Caco-2 (cell line): ENCODE results near the gene VAT1L. TPM values are rescaled to one million over a fixed set of nuclear protein-coding genes. Genes with fewer than 3 reads are reported as not detected.

Experiments
- BruUV-seq: library from RNA; stranded (reverse); fragments of 400-500 nt; replicated peaks from 2 replicates; lab custom pipeline; 2021; lab: Mats Ljungman, UMichigan
- CTCF ChIA-PET: fragments of 300-600 bp; sonication (Branson Sonifier 250); formaldehyde crosslinking; loops from one replicate; lab custom pipeline; 2022; ENCODE audit warnings: antibody characterized with exemption; lab: Charles Lee
- POLR2A ChIA-PET: fragments of 300-600 bp; sonication (Branson Sonifier 250); formaldehyde crosslinking; loops from one replicate; lab custom pipeline; 2022; ENCODE audit warnings: antibody characterized with exemption; lab: Charles Lee
- DNase-seq, 2 experiments: peaks; one replicate each; pipeline versions ENCODE4 v3.0.0 to v3.0.0-alpha.2; 2020 to 2022
- H3K27me3 ChIP-seq: replicated peaks from 2 replicates; pipeline ENCODE4 v1.6.0; 2011; ENCODE audit warnings: low read length; ENCODE audit not compliant: control insufficient read depth, insufficient read depth
- H3K36me3 ChIP-seq: 2 replicates; pipeline ENCODE4 v1.5.1; 2011; ENCODE audit warnings: low read length; ENCODE audit not compliant: control insufficient read depth, insufficient read depth
- H3K4me1 ChIP-seq: fragments of 250-450 bp; sonication (Bioruptor Pico); 2 replicates; pipeline ENCODE4 v1.5.1; 2020; ENCODE audit warnings: mild to moderate bottlenecking
- H3K4me3 ChIP-seq: 2 replicates; pipeline ENCODE4 v1.5.1; 2011; ENCODE audit warnings: low read depth, mild to moderate bottlenecking, control low read depth, low read length
- H3K9me3 ChIP-seq: fragments of 250-450 bp; sonication (Bioruptor Pico); 2 replicates; pipeline ENCODE4 v1.5.1; 2020; ENCODE audit warnings: mild to moderate bottlenecking, moderate library complexity
- H3K27ac Mint-ChIP-seq: one replicate; pipeline ENCODE4 v1.8.0; 2022; ENCODE audit warnings: mixed read lengths; ENCODE audit not compliant: unreplicated experiment
- H3K27me3 Mint-ChIP-seq: one replicate; pipeline ENCODE4 v1.8.0; 2022; ENCODE audit warnings: mixed read lengths; ENCODE audit not compliant: insufficient read depth, unreplicated experiment
- H3K36me3 Mint-ChIP-seq: one replicate; pipeline ENCODE4 v1.8.0; 2022; ENCODE audit warnings: mild to moderate bottlenecking, mixed read lengths; ENCODE audit not compliant: insufficient read depth, unreplicated experiment
- H3K4me1 Mint-ChIP-seq: one replicate; pipeline ENCODE4 v1.8.0; 2022; ENCODE audit warnings: low read depth, mixed read lengths; ENCODE audit not compliant: unreplicated experiment
- H3K4me3 Mint-ChIP-seq: one replicate; pipeline ENCODE4 v1.8.0; 2022; ENCODE audit warnings: mild to moderate bottlenecking, moderate library complexity, mixed read lengths; ENCODE audit not compliant: unreplicated experiment
- H3K9me3 Mint-ChIP-seq: one replicate; pipeline ENCODE4 v1.8.0; 2022; ENCODE audit warnings: mixed read lengths; ENCODE audit not compliant: unreplicated experiment
- CTCF ChIP-seq, 2 experiments: fragments of 200-600 bp in 1 of 2; IDR thresholded peaks; 1 replicate in 1 of 2; 2 replicates in 1 of 2; pipeline versions ENCODE4 v1.5.1 to v1.8.0; 2011 to 2022; ENCODE audit warnings: antibody characterized with exemption in 1 of 2, control low read depth in 1 of 2, inconsistent platforms in 1 of 2, low read depth in 1 of 2, low read length in 1 of 2, mild to moderate bottlenecking in 1 of 2, moderate library complexity in 1 of 2; ENCODE audit not compliant: insufficient read depth in 1 of 2, severe bottlenecking in 1 of 2, unreplicated experiment in 1 of 2
- intact Hi-C: fragments of 100-400 bp; cut with micrococcal nuclease; formaldehyde crosslinking; loops from one replicate; pipeline ENCODE4 v1.10.0; 2022; ENCODE audit not compliant: unreplicated experiment
- total RNA-seq: library from RNA; stranded (reverse); gene quantifications from 2 replicates; pipeline ENCODE4 v1.2.3, GENCODE V29; 2022

The VAT1L gene
- total RNA-seq, 1 experiment from 2014 or later = not detected

GRCh38 chr16:77885571-77886295 lies 97.4 kb downstream of the VAT1L start:
- Histone ChIP-seq H3K4me3 (no peak overlapping the region), H3K9me3 (no peaks in the 10 kb centered on the region), H3K36me3 (no peaks in the 10 kb centered on the region), H3K4me1 (no peaks in the 10 kb centered on the region), H3K27me3 (no peaks in the 10 kb centered on the region; the same call in none of the 2 replicates)
- ChIA-PET CTCF (no interaction called here), POLR2A (no interaction called here)
- Mint-ChIP-seq H3K4me3 (no peak overlapping the region), H3K27me3 (peaks cover 21% of the 10 kb centered on the region), H3K4me1 (no peaks in the 10 kb centered on the region), H3K27ac (no peak overlapping the region), H3K9me3 (no peaks in the 10 kb centered on the region), H3K36me3 (no peaks in the 10 kb centered on the region)
- DNase-seq = no peak
- intact Hi-C loops = no loop called here
- BruUV-seq = no TSS peak
- no peak for TF ChIP-seq CTCF (IDR thresholded peaks at IDR 0.05; ENCODE audit: insufficient read depth in 1 of 2, low read depth in 1 of 2, low read length in 1 of 2, severe bottlenecking in 1 of 2, unreplicated experiment in 1 of 2)

GRCh38 chr16:77888871-77889270 lies 100.5 kb downstream of the VAT1L start:
- DNase-seq = no peak
- Mint-ChIP-seq H3K4me3 (no peak overlapping the region), H3K27me3 (peaks cover 16% of the 10 kb centered on the region), H3K27ac (no peak overlapping the region), H3K4me1 (no peaks in the 10 kb centered on the region), H3K36me3 (no peaks in the 10 kb centered on the region), H3K9me3 (no peaks in the 10 kb centered on the region)
- no peaks in the 10 kb centered on the region for H3K4me1 ChIP-seq
- intact Hi-C loops = no loop called here
- no peaks in the 10 kb centered on the region for H3K36me3 ChIP-seq
- CTCF ChIA-PET = no interaction called here
- BruUV-seq = no TSS peak
- no peaks in the 10 kb centered on the region for H3K9me3 ChIP-seq
- POLR2A ChIA-PET = no interaction called here
- H3K27me3 ChIP-seq = no peaks in the 10 kb centered on the region; the same call in none of the 2 replicates
- no peak for TF ChIP-seq CTCF (IDR thresholded peaks at IDR 0.05; ENCODE audit: insufficient read depth in 1 of 2, low read depth in 1 of 2, low read length in 1 of 2, severe bottlenecking in 1 of 2, unreplicated experiment in 1 of 2)
- no peak overlapping the region for H3K4me3 ChIP-seq

- no peak overlapping the region for H3K4me3 ChIP-seq
- H3K9me3 Mint-ChIP-seq = no peaks in the 10 kb centered on the region
- H3K4me1 ChIP-seq = no peaks in the 10 kb centered on the region
- H3K36me3 Mint-ChIP-seq = no peaks in the 10 kb centered on the region
- H3K36me3 ChIP-seq = no peaks in the 10 kb centered on the region
- CTCF ChIA-PET = no interaction called here
- TF ChIP-seq CTCF (IDR thresholded peaks at IDR 0.05; ENCODE audit: insufficient read depth in 1 of 2, low read depth in 1 of 2, low read length in 1 of 2, severe bottlenecking in 1 of 2, unreplicated experiment in 1 of 2) = no peak
- H3K27me3 Mint-ChIP-seq = peaks cover 21% of the 10 kb centered on the region
- no peaks in the 10 kb centered on the region for H3K4me1 Mint-ChIP-seq
- no peak for DNase-seq
- H3K9me3 ChIP-seq = no peaks in the 10 kb centered on the region
- H3K4me3 Mint-ChIP-seq = no peak overlapping the region
- BruUV-seq = no TSS peak
- intact Hi-C loops = no loop called here
- POLR2A ChIA-PET = no interaction called here
- no peaks in the 10 kb centered on the region; the same call in 1 of the 2 replicates for H3K27me3 ChIP-seq
- H3K27ac Mint-ChIP-seq = no peak overlapping the region
Measured at GRCh38 chr16:77890075-77890474, 101.7 kb downstream of the VAT1L start.
